Right atrium auricular region (tissue), 2 donors: ENCODE results near the gene SH3BGRL2. TPM values are rescaled to one million over a fixed set of nuclear protein-coding genes. Genes with fewer than 3 reads are reported as not detected.

ENCODE experiments used
- DNase-seq: peaks from one replicate; pipeline ENCODE4 v3.0.0-alpha.2; 2019; ENCODE audit warnings: low spot score
- H3K27ac ChIP-seq, 2 donors: fragments of 200-600 bp; sonication (generic); 1 replicate in 1 of 2; 2 replicates in 1 of 2; pipeline ENCODE4 v1.5.1; 2016 to 2019
- H3K27me3 ChIP-seq, 2 donors: fragments of 200-600 bp; sonication (generic); one replicate each; pipeline versions ENCODE4 v1.5.1 to v1.6.0; 2017 to 2019
- H3K36me3 ChIP-seq: fragments of 200-600 bp; sonication (generic); one replicate; pipeline ENCODE4 v1.5.1; 2016
- H3K4me1 ChIP-seq, 2 donors: fragments of 200-600 bp; sonication (generic); one replicate each; pipeline versions ENCODE4 v1.5.1 to v1.6.0; 2017 to 2019
- H3K4me3 ChIP-seq, 2 donors: fragments of 200-600 bp; sonication (generic); 1 replicate in 1 of 2; 2 replicates in 1 of 2; pipeline ENCODE4 v1.5.1; 2017 to 2019; ENCODE audit warnings: mild to moderate bottlenecking in 1 of 2, moderate library complexity in 1 of 2
- H3K9me3 ChIP-seq, 2 donors: fragments of 200-600 bp; sonication (generic); one replicate each; pipeline ENCODE4 v1.5.1; 2019
- CTCF ChIP-seq, 2 donors: fragments of 200-600 bp; sonication (generic); IDR thresholded peaks; one replicate each; pipeline ENCODE4 v1.5.1; 2019; ENCODE audit warnings: antibody characterized with exemption in 2 of 2
- total RNA-seq, 2 donors: library from RNA; depleted of rRNA; stranded (reverse); fragments of >200 nt; gene quantifications; one replicate each; pipeline ENCODE4 v1.1.0, GENCODE V29; 2016

Gene SH3BGRL2
- total RNA-seq, 2 donors from 2014 or later = 9.6 to 15.5 TPM

- no peak for TF ChIP-seq CTCF (IDR thresholded peaks at IDR 0.05)
- no peaks in the 10 kb centered on the region for H3K9me3 ChIP-seq
- DNase-seq = no peak
- H3K27ac ChIP-seq = no peak overlapping the region
- H3K4me3 ChIP-seq = no peak overlapping the region
- H3K4me1 ChIP-seq = peaks cover 0 to 4% of the 10 kb centered on the region in 2 donors
- no peaks in the 10 kb centered on the region for H3K36me3 ChIP-seq
- no peaks in the 10 kb centered on the region for H3K27me3 ChIP-seq
Measured at GRCh38 chr6:79625746-79626145, 5.4 kb upstream of the SH3BGRL2 start.

DNA sequence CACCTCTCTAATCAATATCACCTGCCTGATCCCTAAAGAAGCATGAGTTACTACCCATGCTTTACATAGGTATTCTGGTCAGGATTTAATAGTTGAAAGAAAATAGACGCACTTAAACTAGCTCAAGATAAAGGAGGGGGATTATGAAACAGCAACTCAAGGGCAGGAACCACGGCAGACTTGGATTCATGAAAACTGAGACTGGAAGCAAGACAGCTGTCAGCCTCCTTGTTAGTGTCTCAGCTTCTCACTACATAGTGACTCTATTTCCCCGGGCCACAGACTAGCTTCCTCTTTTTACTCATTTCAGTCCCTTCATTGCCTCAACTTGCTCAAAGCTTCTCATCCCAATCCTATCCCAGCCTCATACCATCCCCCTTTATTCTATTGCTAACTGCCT, 4.3 kb upstream of the SH3BGRL2 start:
- no peak for DNase-seq
- TF ChIP-seq CTCF (IDR thresholded peaks at IDR 0.05) = no peak

DNA sequence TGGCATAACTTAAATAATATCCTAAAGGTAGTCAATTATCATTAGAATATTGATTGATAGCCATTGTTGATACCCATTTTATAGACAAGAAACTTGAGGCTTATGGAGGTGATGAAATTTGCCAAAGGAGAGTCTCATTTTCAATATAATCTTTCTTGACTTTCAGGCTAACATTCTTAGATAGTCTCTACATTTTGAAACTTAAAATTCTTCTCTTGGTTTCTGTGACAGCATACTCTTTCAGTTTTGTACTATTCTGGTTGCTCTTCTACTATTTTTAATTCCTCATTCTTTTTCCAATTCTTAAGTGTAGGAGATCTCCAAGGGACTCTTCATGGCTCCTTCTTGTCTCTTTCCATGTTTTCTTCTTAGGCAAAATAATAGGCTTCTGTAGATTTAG, 3.7 kb upstream of the SH3BGRL2 start:
- no peak for TF ChIP-seq CTCF (IDR thresholded peaks at IDR 0.05)
- DNase-seq = no peak

More for the DNA sequence above, 4.3 kb upstream of the SH3BGRL2 start:
- H3K4me3 ChIP-seq = no peak overlapping the region
- peaks cover 0 to 6% of the 10 kb centered on the region in 2 donors for H3K4me1 ChIP-seq
- H3K36me3 ChIP-seq = no peaks in the 10 kb centered on the region
- H3K27ac ChIP-seq = no peak overlapping the region
- no peaks in the 10 kb centered on the region for H3K27me3 ChIP-seq
- no peaks in the 10 kb centered on the region for H3K9me3 ChIP-seq

DNA sequence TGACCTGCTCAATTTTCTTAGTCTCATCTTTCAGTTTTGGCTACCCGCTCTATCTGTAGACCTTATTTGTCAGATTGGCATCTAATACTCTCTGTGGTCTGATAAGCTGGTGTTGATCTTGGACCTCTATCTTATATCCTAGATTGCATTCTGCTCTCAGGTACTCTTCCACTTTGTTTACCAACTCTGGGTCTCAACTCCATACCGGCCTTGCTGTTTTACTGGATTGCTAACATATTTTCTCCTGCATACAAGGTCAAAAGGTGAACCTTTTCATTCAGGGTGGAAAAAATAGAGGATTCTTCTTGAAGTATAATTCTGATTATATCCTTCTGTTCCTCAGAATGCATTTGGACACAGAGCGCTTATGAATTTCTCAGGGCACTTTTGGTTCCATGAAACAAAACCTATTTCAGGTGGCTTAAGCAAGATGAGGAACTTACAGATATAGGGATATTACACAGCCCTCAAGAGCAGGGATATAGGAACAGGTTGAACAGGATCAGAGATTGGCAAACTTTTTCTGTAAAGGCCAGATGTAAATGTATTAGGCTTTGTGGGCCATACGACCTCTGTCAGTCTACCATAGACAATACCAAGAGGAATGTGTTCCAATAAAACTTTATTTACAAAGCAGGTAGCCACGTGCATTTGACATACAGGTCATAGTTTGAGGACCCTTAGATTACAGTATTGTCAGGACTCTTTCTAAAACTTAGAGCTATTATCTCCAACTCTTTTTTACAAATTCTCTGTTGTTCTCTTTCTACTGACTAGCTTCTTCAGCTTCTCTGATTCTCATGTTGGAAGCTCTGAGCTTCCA, 2.5 kb upstream of the SH3BGRL2 start:
- Histone ChIP-seq H3K36me3 (no peaks in the 10 kb centered on the region), H3K27me3 (no peaks in the 10 kb centered on the region), H3K4me1 (peaks cover 0 to 6% of the 10 kb centered on the region in 2 donors), H3K4me3 (no peak overlapping the region), H3K9me3 (no peaks in the 10 kb centered on the region), H3K27ac (no peak overlapping the region)
- DNase-seq = no peak
- no peak for TF ChIP-seq CTCF (IDR thresholded peaks at IDR 0.05)

More for the DNA sequence above, 3.7 kb upstream of the SH3BGRL2 start:
- Histone ChIP-seq H3K36me3 (no peaks in the 10 kb centered on the region), H3K9me3 (no peaks in the 10 kb centered on the region), H3K4me3 (no peak overlapping the region), H3K27me3 (no peaks in the 10 kb centered on the region), H3K4me1 (peaks cover 0 to 6% of the 10 kb centered on the region in 2 donors), H3K27ac (no peak overlapping the region)

- peak overlapping the region in 1 of 2 donors; percentile 73 for H3K27ac ChIP-seq
- H3K27me3 ChIP-seq = no peaks in the 10 kb centered on the region
- DNase-seq = no peak
- H3K4me1 ChIP-seq = peaks cover 0 to 8% of the 10 kb centered on the region in 2 donors
- no peaks in the 10 kb centered on the region for H3K9me3 ChIP-seq
- TF ChIP-seq CTCF (IDR thresholded peaks at IDR 0.05) = no peak
- H3K36me3 ChIP-seq = no peaks in the 10 kb centered on the region
- peak overlapping the region; percentile 72 to 74 for H3K4me3 ChIP-seq
Measured at GRCh38 chr6:79630380-79630882, 698 bp upstream of the SH3BGRL2 start.
